HK-2 (cell line): ENCODE data around the gene SLC16A10.
A peak's percentile ranks its signal among the peaks of the same experiment; 100 is the strongest.
"Not testable (repeated sequence)": the region's sequence is repeated elsewhere in the genome, so short reads cannot be mapped to it uniquely, and the experiment has no call there.

Experiments used
- DNase-seq: peaks from one replicate; pipeline ENCODE4 v3.0.0-alpha.2; 2018; ENCODE audit not compliant: unreplicated experiment

Gene SLC16A10, protein sequence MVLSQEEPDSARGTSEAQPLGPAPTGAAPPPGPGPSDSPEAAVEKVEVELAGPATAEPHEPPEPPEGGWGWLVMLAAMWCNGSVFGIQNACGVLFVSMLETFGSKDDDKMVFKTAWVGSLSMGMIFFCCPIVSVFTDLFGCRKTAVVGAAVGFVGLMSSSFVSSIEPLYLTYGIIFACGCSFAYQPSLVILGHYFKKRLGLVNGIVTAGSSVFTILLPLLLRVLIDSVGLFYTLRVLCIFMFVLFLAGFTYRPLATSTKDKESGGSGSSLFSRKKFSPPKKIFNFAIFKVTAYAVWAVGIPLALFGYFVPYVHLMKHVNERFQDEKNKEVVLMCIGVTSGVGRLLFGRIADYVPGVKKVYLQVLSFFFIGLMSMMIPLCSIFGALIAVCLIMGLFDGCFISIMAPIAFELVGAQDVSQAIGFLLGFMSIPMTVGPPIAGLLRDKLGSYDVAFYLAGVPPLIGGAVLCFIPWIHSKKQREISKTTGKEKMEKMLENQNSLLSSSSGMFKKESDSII

DNA sequence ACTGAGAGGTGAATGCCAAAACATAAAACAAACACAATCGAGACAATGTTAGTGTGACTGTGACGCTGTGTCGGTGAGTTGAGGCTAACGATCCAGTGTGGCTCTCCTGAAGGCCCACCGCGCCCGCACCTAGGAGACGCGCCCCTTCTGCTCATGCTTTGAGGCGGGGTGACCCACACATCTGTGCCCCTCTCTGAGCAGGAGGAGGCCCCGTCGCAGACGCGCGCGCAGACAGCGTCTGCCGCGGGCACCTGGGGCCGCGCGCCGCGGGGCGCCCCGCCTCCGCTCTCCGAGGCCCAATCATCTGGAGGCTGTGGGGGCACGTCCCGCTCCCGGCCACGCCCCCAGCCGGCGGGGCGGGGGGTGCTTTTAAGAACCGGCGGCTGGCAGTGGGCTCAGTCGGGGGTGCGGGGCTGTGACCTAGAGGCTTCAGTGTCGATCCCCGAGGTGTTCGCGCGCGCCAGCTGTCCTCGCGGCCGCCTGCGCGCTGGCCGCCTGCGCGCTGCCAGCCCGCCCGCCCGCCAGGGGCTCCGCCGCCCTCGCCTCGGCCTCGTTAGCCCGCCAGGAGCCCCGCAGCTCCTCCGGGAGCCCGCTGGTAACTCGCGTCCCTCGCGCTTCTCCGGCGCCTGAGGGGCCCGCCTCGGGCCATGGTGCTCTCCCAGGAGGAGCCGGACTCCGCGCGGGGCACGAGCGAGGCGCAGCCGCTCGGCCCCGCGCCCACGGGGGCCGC, at the start of gene SLC16A10:
TSS of gene SLC16A10 (plus strand) at position 398 of the 730 bp plus-strand sequence. CDS start at position 648, 250 bp downstream.
- DNase-seq: peak; percentile 56

DNA sequence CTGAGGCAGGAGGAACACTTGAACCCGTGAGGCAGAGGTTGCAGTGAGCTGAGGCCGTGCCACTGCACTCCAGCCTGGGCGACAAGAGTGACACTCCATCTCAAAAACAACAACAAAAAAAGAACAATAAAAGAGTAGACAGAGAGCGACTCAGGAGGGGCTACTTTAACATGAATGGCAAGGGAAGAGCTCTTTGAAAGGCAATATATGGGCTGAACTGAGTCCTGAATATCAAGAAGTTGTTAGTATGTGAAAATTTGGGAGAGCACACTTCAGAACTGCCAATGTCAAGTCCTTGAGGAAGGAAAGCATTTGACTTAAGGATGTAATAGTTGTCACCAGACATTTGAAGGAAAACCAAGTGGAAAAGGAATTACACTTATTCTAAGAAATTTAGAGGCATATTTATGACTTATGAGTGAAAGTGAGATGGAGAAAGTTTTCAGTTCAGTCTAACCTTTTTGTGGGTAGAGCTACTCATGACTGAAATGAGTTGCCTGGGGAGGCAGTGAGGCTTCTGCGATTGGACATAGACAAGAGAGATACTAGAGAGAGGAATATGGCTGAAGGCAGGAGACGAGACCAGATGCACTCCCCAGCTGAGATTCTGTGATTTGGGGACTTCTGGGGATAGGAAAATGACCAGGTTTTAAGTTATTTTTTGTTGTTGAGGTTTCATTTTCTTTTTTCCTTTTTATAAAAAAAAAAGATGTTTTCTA, 48.6 kb upstream of the SLC16A10 start:
- DNase-seq: no peak

DNA sequence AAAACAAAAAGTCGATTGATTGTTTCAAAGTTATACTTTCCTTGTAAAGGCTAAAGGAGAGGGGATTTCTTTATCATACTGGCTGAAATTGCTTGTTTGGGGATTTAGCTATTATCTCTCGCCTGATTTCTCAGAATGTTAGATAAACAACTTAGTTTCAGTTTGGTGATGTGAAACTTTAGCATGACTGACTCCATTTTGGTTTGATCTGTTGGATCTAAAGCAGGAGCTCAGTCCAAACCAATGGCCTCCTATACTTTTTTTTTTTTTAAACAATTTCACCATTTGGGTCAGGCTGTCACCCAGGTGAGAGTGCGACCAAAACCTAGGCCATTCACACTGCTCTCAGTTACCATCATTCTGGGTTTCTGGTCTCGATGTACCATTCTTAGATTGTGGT, 45.4 kb upstream of the SLC16A10 start:
- no peak for DNase-seq

DNA sequence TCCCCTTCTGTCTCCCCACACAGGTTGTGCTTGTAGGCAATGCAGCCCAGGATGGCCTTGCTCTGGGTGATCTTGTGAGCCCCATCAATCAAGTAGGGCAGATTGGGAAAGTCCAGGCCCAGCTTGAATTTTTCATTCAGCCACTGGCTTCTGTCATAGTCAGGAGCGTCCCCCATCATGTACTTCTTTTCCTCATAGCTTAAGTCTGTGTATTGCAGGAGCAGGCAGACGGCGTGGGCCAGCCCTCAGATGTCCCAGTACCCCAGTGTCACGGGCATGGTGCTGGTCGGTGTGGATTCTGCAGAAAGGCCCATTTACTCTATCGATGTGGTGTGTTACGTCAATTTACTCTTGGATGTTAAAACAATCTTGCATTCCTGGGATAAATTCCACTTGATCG, 40.1 kb upstream of the SLC16A10 start:
- DNase-seq: no peak

DNA sequence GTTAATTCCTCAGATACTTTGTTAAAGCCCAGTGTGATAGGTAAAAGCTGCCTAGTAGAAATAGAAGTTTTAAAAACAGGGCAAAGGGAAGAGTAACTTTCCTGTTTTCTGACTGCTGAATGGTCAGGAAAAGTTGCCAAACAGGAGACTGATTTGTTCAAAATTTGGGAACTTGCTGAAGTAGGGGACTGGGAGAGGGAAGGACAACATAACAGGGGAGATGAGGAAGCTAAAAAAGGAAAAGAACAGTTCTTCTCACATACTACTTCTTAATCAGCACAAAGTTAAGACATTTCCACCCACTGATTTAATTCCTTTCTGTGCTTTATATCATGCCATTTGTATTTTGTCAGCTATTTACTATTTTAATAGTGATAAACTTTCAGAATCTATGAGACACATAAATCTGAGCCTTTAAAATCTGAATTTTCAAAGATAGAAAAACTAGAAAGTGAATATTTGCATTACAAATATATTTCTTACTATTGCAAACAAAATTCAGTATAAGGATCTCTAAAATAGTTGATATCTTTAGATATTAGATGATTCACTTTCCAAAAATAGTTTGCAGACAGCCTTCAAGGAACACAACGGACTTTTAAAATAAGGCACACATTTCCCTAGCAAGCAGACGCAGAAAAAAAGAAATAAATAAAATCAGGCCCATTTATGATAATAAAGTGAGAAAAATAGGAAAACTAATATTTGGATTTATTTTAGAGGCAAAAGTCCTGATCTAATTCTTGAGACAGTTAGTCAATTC, 36.9 kb upstream of the SLC16A10 start:
- no peak for DNase-seq

DNA sequence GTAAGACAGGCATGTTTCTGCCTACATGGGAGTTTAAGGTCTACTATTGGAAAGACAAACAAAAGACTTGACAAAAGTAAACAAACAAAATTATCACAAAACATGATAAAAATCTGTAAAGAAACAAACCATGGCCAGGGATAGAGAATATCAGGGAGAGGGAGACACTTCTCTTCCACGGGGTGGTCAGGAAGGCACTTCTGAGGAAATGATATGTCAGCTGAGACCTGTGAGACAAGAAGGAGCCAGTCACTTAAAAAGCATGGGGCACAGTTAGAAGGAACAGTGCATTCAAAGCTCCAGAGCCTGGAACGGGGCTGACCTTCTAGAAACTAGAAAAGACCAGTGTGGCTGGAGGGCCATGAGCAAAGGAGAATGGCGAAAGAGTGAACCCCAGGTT, 35.1 kb upstream of the SLC16A10 start:
- no peak for DNase-seq

DNA sequence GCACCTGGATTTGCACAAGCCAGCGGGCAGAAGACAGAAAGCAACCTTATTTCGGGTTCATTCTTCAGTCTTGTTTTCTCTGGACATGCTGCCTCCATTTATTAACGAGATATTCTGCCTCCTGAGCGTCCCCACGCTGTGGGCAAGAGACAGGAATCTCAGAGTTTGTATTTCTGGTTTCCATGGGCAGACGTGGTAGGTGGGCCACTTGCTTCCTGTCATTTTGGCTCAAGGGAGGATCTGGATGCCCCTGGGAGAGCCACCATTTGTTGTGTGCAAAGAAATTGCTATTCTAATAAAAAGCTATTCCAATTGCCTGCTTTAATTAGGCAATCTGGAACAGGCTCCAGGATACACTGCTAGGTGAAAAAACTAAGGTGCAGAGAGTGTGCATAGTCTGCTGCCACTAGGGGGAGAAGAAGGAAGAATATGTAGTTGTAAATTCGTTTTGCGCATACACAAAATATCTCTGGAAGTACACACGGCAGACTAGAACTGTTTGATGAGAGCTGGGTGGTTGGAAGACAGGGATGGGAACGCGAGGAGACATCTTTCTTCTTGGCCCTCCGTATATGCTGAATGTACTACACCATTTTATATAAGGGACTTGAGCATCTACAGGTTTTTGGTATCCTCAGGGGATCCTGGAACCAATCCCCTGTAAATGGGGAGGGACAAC, 30.1 kb upstream of the SLC16A10 start:
- no peak for DNase-seq

DNA sequence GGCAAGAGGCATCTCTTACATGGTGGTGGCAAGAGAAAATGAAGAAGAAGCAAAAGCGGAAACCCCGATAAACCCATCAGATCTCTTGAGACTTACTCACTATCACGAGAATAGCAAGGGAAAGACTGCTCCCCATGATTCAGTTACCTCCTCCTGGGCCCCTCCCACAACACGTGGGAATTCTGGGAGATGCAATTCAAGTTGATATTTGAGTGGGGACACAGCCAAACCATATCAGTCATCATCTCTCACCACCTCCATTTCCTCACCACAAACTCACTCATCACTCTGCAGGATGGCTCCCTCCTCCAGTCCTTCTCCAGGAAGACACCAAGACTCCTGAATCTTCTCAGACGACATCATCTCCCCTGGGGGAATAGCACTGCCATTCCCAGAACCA, 25.8 kb upstream of the SLC16A10 start:
- DNase-seq: no peak

DNA sequence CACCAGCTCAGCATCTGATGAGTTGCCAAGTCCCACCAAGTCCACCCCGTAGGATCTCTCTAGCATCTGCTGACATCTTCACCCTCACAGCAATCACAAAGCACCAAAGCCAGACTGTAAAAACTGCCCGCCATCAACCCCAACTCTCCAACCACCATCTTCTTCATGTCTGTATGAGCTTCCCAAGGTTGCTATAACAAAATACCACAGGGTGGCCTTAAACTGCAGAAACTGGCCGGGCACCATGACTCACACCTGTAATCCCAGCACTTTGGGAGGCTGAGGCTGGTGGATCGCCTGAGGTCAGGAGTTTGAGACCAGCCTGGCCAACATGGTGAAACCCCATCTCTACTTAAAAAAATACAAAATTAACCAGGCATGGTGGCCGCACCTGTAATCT, 25.3 kb upstream of the SLC16A10 start:
- not testable (repeated sequence) for DNase-seq

DNA sequence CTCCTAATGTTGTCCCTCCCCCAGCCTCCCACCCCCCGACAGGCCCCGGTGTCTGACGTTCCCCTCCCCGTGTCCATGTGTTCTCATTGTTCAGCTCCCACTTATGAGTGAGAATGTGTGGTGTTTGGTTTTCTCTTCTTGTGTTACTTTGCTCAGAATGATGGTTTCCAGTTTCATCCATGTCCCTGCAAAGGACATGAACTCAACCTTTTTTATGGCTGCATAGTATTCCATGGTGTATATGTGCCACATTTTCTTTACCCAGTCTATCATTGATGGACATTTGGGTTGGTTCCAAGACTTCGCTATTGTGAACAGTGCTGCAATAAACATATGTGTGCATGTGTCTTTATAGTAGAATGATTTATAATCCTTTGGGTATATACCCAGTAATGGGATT, 24.4 kb upstream of the SLC16A10 start:
- not testable (repeated sequence) for DNase-seq

DNA sequence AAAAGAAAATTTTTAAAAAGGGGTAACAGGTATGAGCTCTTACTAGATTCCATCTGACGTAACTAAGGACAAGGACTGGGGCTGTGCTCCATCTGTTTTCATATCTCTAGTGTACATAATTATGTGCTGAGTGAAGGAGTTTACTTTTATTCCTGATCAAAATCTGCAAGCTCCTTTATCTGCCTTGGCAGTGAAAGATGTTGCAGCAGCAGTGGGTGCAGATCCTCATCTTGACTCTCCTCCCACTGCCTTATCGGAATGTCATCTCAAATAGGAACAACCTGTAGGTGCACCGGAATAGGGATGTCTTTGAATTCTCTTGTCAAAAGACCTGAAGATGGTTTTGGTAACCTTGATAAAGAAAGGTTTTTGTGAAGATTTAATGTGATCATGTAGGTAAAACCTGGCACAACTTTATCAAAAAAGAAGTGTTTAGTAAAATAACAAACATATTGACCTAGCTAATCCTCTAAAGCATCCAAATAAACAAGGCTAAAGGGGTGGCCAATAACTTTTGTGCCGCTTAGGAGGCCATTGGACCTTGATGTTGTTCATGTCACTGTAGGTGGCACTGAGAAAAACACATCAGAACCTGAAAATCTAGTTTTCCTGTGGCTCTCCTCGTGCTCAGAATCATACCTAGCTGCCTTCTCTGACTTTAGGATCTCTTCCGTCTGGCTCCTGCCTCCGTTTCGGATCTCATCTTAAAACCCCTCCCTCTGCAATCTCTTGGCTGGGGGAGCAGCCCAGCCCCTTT, 19.0 kb upstream of the SLC16A10 start:
- DNase-seq: no peak

DNA sequence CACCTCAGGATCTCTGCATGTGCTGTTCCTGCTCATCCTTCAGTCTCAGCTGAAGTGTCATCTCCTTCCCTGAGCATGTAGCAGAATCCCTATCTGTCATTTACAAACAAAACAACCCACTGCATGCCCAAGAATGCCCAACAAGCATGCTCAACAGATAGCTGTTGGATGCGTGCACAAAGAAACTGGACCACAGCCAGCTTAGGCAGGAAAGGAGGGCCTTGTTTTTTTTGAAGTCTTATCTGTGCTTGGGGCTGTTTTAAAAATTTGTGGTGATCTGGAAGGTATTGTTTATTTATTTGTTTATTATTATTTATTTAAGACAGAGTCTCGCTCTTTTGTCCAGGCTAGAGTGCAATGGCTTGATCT, 18.5 kb upstream of the SLC16A10 start:
- DNase-seq: no peak

DNA sequence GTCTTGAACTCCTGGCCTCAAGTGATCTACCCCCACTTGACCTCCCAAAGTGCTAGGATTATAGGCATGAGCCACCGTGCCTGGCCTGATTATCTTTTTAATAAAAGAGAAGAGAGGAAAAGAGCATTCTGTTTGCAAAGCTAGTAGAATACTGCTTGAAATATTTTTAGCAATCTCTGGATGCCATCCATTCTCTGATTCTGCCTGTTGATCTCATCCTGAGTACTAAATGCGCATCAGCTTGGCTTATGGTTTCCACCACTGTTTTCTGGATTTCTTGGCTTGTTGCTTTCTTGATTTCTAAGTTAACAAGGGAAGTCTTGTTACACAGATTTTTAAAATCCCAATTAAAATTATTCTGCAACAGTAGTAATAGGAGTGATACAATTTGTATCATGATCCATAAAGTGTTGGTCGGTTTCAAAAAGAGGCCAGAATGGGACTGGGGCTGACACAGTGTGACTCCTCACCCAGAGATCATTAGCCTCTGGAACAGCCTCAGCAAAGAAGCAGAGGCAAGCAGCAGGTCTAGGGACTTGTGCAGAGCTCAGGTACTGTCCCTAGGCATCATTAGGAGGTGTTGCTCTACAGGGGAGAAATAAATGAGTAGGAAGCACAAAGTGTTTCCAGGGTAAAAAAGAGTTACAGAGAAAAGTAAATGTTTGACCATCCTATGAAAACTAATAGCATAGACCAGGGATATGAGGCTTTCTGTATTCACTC, 17.8 kb upstream of the SLC16A10 start:
- no peak for DNase-seq

DNA sequence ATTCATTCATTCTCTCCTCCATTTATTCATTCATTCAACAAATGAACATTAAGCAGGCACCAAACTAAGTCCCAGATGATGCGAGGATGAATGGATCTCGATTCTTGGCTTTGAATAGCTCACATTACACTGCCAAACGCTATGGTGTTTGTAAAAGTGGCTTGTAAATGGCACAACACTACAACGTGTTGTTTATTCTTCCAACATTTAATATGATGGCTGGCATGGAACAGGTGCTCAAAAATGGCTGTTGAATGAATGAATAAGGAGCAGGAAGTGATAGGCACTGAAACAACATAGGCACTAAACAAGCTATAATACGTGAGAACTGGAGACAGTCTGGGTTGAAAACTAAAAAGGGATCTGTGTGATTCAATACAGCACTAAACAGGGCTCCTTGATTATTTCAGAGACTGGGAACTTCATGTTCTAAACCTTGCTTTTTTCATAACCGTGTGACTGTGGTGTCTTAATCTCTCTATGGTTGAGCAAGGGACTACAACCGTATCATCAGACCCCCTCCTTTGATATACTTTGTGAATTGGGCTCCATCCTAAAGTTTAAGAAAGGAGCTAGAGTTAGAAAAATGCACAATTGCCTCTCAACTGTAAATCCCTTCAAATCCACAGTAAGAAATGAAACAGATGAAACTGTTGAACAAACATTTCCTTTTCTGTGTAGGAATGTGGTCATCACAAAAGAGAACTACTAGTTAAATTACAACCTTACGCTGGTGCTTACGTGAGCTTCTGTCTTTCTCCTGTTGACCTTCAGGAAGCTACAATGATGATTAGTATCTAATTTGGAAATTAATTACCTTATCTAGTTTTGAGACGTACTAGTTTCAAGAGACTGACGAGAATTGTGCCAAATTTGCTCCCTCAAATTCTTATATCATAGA, 16.9 kb upstream of the SLC16A10 start:
- DNase-seq: no peak

DNA sequence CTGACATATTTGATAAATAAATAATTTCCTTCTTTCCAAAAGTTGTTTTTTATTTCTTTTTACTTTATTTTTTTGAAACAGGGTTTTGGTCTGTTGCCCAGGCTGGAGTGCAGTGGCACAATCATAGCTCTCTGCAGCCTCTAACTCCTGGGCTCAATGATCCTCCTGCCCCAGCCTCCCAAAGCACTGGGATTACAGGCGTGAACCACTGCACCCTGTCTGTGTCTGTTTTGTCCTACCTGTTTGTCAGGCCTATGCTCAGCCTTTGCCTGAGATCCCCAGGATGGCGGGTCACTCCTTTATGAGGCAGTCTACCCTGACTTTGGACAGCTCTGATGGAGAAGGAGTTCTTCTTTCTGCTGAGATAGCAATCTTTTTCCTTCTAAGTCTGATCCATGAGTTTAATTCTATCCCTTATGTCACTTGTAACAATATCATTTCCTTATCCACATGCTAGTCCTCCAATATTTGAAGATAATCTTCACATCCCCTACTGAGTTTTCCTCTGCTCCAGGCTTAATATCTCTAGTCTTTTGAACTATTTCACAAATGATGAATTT, 14.4 kb upstream of the SLC16A10 start:
- no peak for DNase-seq

DNA sequence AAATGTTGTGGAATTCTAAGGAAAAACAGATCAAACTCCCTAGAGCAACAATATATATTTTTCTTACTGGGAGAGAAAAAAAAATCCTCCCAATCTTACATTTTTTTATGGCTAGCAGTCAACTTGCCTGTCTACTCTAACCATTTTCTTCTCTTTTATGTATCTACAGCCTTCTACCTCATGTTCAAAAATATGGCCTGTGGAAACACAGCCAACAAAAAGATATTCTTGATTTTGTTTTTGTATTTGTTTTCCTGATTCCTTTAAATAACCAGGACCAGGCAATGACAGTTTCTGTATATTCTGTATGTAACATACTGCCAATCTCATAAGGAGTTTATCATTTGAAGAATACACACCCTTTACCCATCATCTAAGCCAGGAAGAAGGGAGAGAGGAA, 13.0 kb upstream of the SLC16A10 start:
- DNase-seq: no peak

DNA sequence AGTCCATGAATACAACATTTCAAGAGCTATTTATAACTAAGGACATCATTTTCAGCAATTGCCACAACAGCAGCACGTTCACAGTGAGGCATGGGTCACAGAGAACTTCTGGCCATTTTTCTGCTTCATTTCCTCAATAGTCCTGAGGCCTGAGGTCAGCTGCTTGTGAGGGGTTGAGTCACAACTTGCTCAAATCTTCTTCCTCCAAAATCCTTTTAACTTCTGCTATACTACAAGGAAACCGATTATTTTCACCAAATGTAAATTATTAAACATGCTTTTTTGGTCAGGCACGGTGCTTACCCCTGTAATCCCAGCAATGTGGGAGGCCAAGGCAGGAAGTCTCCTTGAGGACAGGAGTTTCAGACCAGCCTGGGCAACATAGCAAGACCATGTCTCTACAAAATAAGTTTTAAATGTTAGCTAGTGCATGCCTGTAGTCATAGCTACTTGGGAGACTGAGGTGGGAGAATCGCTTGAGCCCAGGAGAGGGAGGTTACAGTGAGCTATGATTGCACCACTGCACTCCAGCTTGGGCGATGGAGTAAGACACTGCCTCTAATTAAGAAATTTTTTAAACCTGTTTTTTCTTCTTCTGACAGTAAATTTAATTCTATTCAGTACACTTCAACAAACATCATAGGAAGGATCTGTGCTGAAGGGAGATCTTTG, 11.1 kb upstream of the SLC16A10 start:
- peak; percentile 13 for DNase-seq

DNA sequence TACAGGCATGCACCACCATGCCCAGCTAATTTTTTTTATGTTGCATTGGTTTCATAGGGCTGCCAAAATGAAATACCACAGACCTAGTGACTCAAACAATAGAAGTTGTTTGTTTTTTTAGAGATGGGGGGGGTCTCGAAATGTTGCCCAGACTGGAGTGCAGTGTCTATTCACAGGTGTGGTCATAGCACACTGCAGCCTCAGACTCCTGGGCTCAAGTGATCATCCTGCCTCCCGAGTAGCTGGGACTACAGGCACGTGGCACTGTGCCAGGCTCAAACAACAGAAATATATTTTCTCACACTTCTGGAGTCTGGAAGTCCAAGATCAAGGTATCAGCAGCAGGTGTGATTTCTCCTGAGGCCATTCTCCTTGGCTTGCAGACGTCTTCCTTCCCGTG, 6.6 kb upstream of the SLC16A10 start:
- DNase-seq: no peak
